Measurements from ENCODE around the gene PKP3.
"Not testable (repeated sequence)": the region's sequence is repeated elsewhere in the genome, so short reads cannot be mapped to it uniquely, and the experiment has no call there.

PKP3 gene

DNA sequence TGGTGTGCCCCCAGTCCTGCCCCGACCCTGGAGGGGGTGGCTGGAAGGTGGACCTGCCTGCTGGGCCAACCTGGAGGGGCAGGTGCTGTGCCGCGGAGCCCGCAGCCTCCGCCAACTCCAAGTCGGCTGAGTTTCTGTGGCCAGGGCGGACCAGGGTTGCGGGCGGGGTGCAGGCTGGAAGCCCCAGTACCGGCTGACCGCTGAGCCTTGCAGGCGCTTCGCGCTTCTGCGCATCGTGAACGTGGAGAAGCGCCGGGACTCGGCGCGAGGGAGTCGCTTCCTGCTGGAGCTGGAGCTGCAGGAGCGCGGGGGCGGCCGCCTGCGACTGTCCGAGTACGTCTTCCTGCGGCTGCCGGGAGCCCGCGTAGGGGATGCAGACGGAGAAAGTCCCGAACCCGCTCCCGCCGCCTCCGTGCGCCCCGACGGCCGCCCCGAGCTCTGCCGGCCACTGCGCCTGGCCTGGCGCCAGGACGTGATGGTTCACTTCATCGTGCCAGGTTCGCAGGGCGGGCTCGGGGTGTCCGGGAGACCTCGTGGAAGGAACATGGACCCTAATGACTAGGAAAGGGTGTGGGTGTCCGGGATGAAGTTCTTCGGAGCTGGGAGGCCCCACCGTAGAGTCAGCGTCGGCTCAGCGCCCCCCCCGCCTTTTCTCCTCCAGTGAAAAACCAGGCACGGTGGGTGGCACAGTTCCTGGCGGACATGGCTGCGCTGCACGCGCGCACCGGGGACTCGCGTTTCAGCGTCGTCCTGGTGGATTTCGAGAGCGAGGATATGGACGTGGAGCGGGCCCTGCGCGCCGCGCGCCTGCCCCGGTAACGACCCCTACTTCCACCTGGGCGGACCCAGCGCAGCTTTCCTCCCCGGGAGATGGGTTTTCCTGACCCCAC is 14.6 kb upstream of the PKP3 start:
- DNase-seq (ENCODE audit: low spot score) = no peak

- DNase-seq (ENCODE audit: low spot score) = no peak
These were observed 13.9 kb upstream of the PKP3 start for GRCh38 chr11:380095-380480.

GRCh38 chr11:380491-380890 is 13.5 kb upstream of the PKP3 start:
- DNase-seq (ENCODE audit: low spot score) = no peak

DNA sequence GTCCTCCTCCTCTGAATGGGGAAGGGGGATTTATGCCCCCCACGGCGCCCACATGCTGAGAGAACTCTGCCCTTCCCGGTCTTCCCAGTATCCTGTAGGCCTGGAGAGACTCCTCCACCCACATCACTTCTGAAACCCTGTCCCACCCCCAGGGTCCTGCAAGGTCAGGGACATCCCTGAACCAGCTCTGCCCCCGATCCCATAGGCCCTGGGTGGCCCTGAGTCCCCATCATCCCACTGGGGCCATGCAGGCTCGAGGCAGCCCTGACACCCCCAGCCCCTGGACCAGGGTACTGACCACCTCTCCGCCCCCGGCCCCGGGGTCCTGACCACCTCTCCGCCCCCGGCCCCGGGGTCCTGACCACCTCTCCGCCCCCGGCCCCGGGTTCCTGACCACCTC is 13.0 kb upstream of the PKP3 start:
- DNase-seq (ENCODE audit: low spot score) = no peak

DNA sequence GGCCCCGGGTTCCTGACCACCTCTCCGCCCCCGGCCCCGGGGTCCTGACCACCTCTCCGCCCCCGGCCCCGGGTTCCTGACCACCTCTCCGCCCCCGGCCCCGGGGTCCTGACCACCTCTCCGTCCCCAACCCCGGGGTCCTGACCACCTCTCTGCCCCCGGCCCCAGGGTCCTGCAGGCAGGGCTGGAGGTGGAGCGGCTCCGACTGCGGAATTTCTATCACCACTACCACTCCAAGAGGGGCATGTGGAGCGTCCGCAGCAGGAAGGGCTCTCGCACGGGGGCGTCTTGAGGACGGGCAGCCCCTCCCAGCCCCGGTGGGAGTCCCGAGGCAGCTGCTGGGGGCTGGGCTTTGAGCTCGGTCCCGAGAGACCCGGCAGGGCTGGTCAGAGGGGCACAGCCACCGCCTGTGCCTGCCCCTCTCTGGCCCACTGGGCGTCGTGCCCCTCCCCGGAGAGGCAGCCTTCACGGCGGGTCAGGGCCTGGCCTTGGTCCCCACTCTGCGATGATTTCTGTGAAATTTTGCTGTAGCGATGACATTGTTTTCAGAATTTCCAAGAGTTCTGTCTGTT is 12.4 kb upstream of the PKP3 start:
- no peak for DNase-seq (ENCODE audit: low spot score)

DNA sequence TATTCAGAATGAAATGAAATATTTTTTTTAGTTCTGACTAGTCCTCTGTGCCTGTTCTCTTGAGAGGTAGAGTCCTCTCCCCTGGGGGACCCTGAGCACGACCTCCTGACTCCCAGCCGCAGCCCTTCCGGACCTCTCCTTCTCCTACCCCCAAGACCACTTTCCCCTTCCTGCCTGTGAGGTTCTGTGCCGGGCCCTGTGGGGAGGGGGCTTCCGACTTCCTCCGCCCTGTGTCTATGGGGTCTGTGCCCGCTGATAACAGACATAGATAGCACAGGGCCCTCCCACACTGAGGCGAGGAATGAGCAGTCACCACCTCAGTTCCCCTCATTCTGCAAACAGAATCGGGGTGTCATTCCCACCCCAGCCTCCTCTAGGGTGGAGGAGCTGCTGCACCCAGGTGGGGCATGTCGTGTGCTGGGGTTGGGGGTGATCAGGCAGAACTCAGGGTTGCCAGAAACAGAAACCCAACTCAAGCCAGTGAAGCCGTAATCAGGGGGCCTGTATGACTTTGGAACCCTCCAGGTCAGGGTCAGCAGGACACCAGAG is 11.9 kb upstream of the PKP3 start:
- no peak for DNase-seq (ENCODE audit: low spot score)

DNA sequence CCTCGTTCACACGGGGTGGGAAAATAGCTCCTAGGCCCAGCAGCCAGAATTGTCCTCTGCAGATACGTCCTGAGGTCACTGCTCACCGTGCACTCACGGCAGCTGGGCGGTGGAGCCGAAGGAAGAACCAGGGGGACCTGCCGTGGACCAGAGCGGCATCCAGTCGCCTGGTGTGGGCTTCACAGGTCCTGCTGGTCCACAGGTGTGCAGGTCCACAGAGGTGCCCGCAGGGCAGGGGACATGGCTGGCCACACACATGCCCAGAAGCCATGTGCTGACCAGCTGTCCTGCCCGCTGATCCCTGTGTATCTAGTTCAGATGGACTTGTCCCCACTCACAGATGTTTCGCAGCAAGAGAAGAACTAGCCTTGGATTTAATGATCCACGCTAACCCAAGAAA is 10.6 kb upstream of the PKP3 start:
- no peak for DNase-seq (ENCODE audit: low spot score)

GRCh38 chr11:384511-384910 is 9.5 kb upstream of the PKP3 start:
- no peak for DNase-seq (ENCODE audit: low spot score)

DNA sequence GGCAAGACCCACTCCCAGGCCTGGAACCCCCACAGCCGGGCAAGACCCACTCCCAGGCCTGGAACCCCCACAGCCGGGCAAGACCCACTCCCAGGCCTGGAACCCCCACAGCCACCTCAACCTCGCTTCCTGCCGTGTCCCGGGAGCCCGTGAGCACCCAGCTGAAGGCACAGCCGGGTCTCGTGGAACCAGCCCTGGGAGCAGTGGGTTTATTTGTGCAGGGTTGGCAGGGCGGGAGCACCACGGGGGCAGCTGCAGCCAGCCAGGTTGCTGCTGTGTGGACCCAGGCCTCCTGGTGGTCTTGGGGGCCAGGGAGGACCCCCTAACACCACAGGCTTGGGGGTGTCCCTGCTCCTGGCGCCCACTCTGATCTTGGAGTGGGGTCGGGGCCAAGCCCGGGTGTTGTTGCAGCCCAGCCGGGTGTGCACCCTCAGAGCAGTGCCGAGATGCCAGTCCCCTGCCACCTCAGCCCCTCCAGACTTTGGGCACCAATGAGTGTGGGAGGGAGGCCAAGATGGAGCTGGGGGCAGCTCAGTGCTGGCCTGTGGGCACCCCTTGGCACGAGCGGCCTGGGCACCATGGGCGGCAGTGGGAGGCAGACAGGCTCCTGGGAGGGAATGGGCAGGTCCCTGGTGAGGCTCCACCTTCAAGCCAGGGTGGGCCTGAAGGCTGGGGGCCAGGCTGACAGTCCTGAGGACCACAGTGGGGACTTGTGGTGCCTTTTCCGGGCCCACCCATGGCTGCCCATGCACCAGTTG is 8.2 kb upstream of the PKP3 start:
- no peak for DNase-seq (ENCODE audit: low spot score)

DNA sequence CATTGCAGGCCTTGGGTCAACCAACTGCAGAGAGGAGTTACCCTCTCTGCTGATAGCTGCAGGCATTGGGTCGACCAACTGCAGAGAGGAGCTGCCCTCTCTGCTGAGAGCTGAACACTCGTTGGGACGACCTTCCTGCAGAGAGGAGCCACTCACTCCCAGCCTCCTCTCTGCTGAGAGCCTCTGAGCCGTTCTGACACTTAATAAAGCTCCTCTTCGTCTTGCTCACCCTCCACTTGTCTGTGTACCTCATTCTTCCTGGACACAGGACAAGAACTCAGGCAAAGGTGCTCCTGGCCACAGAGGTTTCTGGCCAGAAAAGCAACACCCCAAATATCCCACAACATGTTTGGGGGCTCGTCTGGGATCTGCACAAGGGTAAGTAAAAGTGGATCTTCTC is 7.5 kb upstream of the PKP3 start:
- no peak for DNase-seq (ENCODE audit: low spot score)

- no peak for DNase-seq (ENCODE audit: low spot score)
These were observed 6.7 kb upstream of the PKP3 start for GRCh38 chr11:387193-387793.

DNA sequence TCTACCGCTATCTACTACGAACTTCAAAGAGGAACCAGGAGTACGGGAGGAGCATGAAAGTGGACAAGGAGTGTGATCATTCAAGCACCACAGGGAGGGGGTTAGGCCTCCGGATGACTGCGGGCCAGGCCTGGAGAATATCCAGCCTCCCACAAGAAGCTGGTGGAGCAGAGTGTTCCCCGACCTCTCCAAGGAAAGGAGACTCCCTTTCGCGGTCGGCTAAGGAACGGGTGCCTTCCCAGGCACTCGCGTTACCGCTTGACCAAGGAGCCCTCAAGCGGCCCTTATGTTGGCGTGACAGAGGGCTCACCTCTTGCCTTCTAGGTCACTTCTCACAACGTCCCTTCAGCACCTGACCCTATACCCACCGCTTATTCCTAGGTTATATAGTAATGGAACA is 4.6 kb upstream of the PKP3 start:
- DNase-seq (ENCODE audit: low spot score) = not testable (repeated sequence)

DNA sequence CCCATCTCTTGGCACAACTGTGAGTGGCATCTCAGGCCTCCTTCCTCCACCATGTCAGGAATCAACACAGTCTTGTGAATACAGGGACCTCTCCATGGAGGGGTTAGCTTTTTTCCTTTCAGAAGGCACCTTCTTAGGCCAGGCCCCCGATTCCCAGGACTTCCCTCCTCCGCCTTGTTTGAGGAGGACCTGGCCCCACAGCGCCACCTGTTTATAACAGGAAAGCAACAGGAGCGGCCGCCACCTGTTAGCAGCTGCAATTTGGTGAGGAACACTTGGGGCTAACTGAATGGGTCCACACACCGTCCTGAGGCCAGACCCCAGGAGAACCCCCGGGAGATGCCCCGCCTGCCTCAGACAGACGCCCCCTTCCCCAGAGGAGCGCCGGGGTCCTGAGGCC is 3.8 kb upstream of the PKP3 start:
- DNase-seq (ENCODE audit: low spot score) = no peak

DNA sequence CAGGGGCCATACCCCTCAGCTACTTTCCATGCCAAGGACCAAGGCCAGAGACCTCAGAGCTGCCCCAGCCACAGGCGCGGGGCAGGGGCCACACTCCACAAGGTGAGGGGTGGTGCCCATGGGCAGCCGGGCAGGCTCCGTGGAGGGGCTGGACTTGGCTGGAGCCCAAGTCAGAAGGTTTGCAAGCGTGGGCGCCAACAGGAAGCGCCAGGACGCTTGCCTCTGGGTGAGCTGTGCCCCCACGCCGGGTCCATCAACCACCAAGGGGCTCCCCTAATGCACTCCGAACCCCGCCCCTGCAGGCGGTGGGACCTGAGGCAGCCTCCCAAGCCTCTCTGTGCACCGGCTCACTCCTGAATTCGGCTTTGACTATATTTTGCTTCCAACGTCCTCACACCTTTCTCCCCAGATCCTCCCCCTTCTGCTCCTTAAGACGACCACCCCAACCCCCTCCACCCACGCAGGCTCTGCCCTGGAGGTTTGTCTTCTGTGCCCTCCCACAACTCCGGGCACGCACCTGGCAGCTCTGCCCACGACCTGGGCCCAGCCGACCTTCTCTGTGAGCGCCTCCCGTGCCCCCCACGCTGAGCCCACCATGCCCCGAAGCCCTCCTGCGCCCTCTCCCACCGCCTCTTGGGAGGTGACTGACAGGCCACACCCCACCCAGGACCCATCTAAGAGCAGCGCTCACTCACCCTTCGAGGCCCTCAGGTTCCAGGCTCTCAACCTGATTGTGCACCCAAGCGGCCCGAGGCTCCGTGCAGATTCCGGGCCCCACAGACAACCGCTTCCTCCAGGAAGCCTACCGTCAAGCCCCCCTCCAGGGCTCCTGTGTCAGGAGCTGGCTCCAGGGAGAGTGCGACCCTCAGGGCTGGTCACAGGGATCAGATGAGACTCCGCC is 2.6 kb upstream of the PKP3 start:
- DNase-seq (ENCODE audit: low spot score) = no peak

DNA sequence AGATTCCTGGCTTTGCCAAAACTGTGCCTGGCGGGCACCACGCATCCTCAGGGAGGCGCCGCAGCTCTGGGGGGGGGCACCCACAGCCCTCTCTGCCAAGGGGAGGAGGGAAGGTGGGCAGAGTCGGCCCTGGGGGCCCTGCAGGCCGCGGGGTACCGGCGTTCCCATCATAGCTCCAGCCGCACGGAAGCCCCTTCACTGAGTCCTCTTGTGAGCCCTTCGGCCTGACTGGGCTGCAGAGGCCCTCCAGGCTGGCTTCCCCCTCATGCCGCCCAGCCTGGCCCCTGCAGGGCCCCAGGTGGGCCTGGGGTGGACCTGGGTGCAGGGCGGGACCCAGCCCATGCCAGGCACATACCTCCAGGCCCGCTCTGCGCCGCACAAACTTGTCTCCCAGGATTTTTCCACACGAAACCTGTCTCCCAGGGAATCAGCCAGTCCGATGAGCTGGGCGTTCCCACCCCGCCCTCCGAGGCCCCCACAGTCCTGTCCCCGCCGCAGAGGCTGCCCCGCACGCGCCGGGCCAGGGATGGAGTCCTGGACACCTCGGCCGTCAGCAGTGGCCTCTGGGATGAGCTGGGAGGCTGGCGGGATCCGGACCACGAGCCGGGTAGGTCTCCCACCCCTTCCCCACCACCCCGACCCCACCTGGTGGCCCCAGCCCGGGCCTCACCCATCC is 1.8 kb upstream of the PKP3 start:
- no peak for DNase-seq (ENCODE audit: low spot score)

- no peak for DNase-seq (ENCODE audit: low spot score)
These were observed 583 bp upstream of the PKP3 start for GRCh38 chr11:393219-394033.

DNA sequence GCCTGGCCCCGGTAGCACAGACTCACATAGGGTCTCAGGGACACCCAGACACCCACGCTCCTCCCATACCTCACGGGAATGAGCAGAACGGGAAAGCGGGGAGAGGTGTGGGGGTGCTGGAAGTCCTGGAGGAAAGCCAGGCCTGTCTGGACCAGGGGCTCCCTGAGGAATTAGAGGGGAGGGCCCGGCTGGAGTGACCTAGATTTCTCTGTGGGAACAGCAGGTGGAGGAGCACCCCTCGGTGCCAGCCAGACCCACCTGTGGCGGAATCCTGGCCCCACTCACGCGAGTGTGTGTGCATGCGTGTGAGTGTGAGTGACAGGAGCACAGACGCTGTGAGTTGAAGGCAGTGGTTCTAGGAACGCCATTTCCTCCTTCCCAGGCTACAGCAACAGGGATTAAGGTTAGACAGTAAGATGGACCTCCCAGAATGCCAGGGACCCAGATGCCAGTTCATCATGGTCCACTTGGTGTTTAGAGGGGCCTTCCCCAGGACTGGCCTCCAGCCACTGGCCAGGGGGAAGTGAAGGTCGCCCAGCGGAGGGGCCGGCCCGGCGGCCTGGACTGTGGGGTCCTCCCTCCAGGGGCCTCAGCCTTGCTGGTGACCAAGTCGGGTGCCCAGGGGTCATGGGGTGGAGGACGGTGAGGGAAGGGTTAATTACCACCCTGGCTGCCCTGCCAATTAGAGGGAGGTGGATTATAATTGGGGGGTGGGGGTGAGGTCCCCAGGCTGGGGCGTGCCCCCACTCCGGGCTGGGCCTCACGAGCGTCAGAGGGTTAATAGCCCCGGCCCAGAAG is 1.0 kb downstream of the PKP3 start:
- DNase-seq (ENCODE audit: low spot score) = no peak

DNA sequence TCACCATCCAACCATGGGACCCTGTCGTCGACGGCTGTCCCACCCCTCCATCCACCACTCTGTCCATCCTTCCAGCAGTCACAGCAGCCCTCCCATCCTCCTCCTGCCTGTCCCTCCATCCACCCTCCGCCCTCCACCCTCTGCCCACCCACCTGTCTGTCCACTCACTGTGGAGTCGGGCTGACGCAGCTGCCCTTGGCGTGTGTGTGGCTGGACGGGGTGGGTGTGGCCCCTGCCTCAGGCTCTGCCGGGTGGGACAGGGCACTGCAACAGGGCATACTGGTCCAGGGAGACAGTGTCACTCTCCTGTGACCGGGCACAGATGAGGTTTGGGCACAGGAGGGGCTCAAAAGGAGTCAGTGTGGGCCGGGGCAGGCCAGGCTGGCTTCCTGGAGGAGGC is 1.9 kb downstream of the PKP3 start:
- DNase-seq (ENCODE audit: low spot score) = no peak

- DNase-seq (ENCODE audit: low spot score) = peak; percentile 54
These were observed 2.5 kb downstream of the PKP3 start for GRCh38 chr11:396511-396947.

Measured in NAMALWA (cell line).